ENCODE results near the gene SLC17A9. TPM values are rescaled to one million over a fixed set of nuclear protein-coding genes. Genes with fewer than 3 reads are reported as not detected.
A peak's percentile ranks its signal among the peaks of the same experiment; 100 is the strongest.

Gene SLC17A9
- total and polyA plus RNA-seq, 2 of the 8 experiments (the other 6 are each of a cell fraction or from before 2014, with no cell fraction given), result 23.5 to 35.2 TPM

GRCh38 chr20:62949962-62950361 lies 2.5 kb upstream of the SLC17A9 start:
- Histone ChIP-seq H3K4me1 (replicated peaks in 1 of 4; ENCODE audit: control insufficient read depth in 3 of 4, insufficient read depth in 4 of 4, low read length in 3 of 4) (peaks cover 2 to 23% (median 17%) of the 10 kb centered on the region in 4 experiments), H2BK12ac (ENCODE audit: low read depth, low read length) (no peak overlapping the region), H2BK5ac (ENCODE audit: low read depth, low read length) (no peak overlapping the region), H3K23me2 (ENCODE audit: low read depth, low read length) (peaks cover 11% of the 10 kb centered on the region; the same call in 1 of the 2 replicates), H3K79me2 (ENCODE audit: control insufficient read depth in 1 of 2, insufficient read depth in 2 of 2, low read length in 2 of 2) (peaks cover 0 to 36% of the 10 kb centered on the region in 2 experiments; a peak in 2 of 4 replicates), H4K91ac (replicated peaks; ENCODE audit: insufficient read length, low read length) (no peak overlapping the region), H3K18ac (ENCODE audit: extremely low read depth, low read length) (no peak overlapping the region), H3K14ac (ENCODE audit: insufficient read length) (no peak overlapping the region), H4K20me1 (replicated peaks in 1 of 2; ENCODE audit: control insufficient read depth in 1 of 2, insufficient read depth in 2 of 2, low read length in 2 of 2) (peaks cover 5 to 19% of the 10 kb centered on the region in 2 experiments), H3K27me3 (replicated peaks in 1 of 4; ENCODE audit: control insufficient read depth in 3 of 4, extremely low read depth in 1 of 4, insufficient read depth in 3 of 4, low read length in 3 of 4) (no peaks in the 10 kb centered on the region), H4K5ac (ENCODE audit: insufficient read length, low read depth, low read length) (no peak overlapping the region), H3K4me3 (ENCODE audit: extremely low read depth in 1 of 4, insufficient read depth in 2 of 4, low read depth in 3 of 4, low read length in 4 of 4) (no peak overlapping the region), H3K36me3 (ENCODE audit: control insufficient read depth in 2 of 4, insufficient read depth in 4 of 4, low read length in 3 of 4) (peaks cover 9 to 46% (median 27%) of the 10 kb centered on the region in 4 experiments), H3K79me1 (ENCODE audit: low read depth, low read length) (peaks cover 10% of the 10 kb centered on the region; the same call in 1 of the 2 replicates), H3K27ac (ENCODE audit: low read depth, low read length) (no peak overlapping the region), H2BK20ac (ENCODE audit: low read length) (no peak overlapping the region), H4K8ac (ENCODE audit: extremely low read depth, insufficient read depth, low read length) (no peak overlapping the region), H2BK120ac (replicated peaks; ENCODE audit: low read depth, low read length) (no peak overlapping the region), H2AFZ (ENCODE audit: low read length) (no peak overlapping the region), H3K4ac (replicated peaks; ENCODE audit: insufficient read length, low read depth, low read length) (no peak overlapping the region), H2BK15ac (ENCODE audit: low read length) (no peak overlapping the region), H3K56ac (replicated peaks; ENCODE audit: insufficient read length, low read depth, low read length) (no peak overlapping the region), H2AK5ac (ENCODE audit: low read depth, low read length) (no peak overlapping the region), H3K9me3 (ENCODE audit: insufficient read depth in 2 of 2, low read depth in 1 of 2, low read length in 1 of 2) (no peaks in the 10 kb centered on the region), H3K9ac (replicated peaks in 1 of 4; ENCODE audit: extremely low read depth in 1 of 4, low read depth in 3 of 4, low read length in 3 of 4) (no peak overlapping the region), H3K23ac (ENCODE audit: insufficient read length) (no peak overlapping the region), H3K4me2 (ENCODE audit: insufficient read depth in 1 of 2, low read depth in 2 of 2, low read length in 2 of 2) (no peak overlapping the region)
- WGBS, 2 experiments (ENCODE audit: extremely low coverage in 1 of 2, insufficient coverage in 1 of 2, insufficient read length in 1 of 2, insufficient replicate concordance in 2 of 2, low coverage in 1 of 2, low lambda C conversion rate in 2 of 2, missing lambda C conversion rate in 1 of 2), result 90% methylated on average over 12 of the region's 12 CpGs; no CpG with 5 or more reads in 1 of the 2 experiments
- no peak for DNase-seq (ENCODE audit: low read depth in 1 of 2, low spot score in 2 of 2)
- ChIA-PET CTCF (ENCODE audit: partially characterized antibody) (interaction anchor here (0.6 to 7.0 kb wide), 13 partner anchors 9 to 495 kb away, joined by 3 to 50 read pairs (median 5); no protein-coding TSS in a partner anchor), POLR2A (ENCODE audit: partially characterized antibody) (interaction anchor here (0.7 to 19.4 kb wide), 6 partner anchors 11 to 73 kb away, joined by 3 to 363 read pairs (median 8); partner anchors contain the start of genes DIDO1 and GID8)
- no peak for FAIRE-seq
- no peak for TF ChIP-seq ASH2L (IDR thresholded peaks at IDR 0.05; ENCODE audit: low read length)
- TF ChIP-seq BACH1 (IDR thresholded peaks at IDR 0.05; ENCODE audit: low read length), result no peak
- TF ChIP-seq CTCF (IDR thresholded peaks at IDR 0.05; ENCODE audit: control extremely low read depth in 1 of 3, insufficient read depth in 1 of 3, low read depth in 1 of 3, low read length in 3 of 3), result peak in 2 of 3 experiments; percentile 7 to 26; a peak in 2 of 4 replicates
- peak in 1 of 2 experiments; percentile 22; a peak in 1 of 4 replicates for TF ChIP-seq RAD21 (IDR thresholded peaks at IDR 0.05 in 1 of 2, conservative IDR thresholded peaks at IDR 0.05 in 1 of 2; ENCODE audit: low read depth in 2 of 2, low read length in 2 of 2)

Measured in H1 (cell line).